ENCODE data around the gene COL5A1. TPM values are rescaled to one million over a fixed set of nuclear protein-coding genes. Genes with fewer than 3 reads are reported as not detected.

Gene COL5A1
- total RNA-seq, 1 experiment from 2014 or later: 10.6 TPM

GRCh38 chr9:134597041-134597913, 44.3 kb upstream of the COL5A1 start:
- Histone ChIP-seq H3K79me2 (ENCODE audit: low read length) (no peaks in the 10 kb centered on the region), H2AFZ (ENCODE audit: low read length) (no peak overlapping the region), H3K4me3 (ENCODE audit: low read length) (no peak overlapping the region), H3K4me1 (ENCODE audit: insufficient read depth, low read length) (peaks cover 10% of the 10 kb centered on the region), H3K9ac (ENCODE audit: low read length) (no peak overlapping the region), H3K36me3 (ENCODE audit: low read depth, low read length) (no peaks in the 10 kb centered on the region), H3K27me3 (ENCODE audit: low read length) (no peaks in the 10 kb centered on the region), H3K27ac (ENCODE audit: low read length) (no peak overlapping the region), H3K9me3 (ENCODE audit: low read length) (no peaks in the 10 kb centered on the region), H3F3A (ENCODE audit: low read length, unreplicated experiment) (no peaks in the 10 kb centered on the region), H3K9me2 (replicated peaks; ENCODE audit: low read length) (no peaks in the 10 kb centered on the region), H3K4me2 (ENCODE audit: low read length) (no peak overlapping the region), H4K20me1 (ENCODE audit: low read length) (no peaks in the 10 kb centered on the region)
- intact Hi-C loops (cut with micrococcal nuclease): no loop called here
- ChIA-PET POLR2A (ENCODE audit: unreplicated experiment) (no interaction called here), CTCF (no interaction called here)
- no TSS peak for BruUV-seq (replicated peaks)
- ATAC-seq (peak; percentile 35), DNase-seq (peak; percentile 31)
- TF ChIP-seq, protein P1, sequence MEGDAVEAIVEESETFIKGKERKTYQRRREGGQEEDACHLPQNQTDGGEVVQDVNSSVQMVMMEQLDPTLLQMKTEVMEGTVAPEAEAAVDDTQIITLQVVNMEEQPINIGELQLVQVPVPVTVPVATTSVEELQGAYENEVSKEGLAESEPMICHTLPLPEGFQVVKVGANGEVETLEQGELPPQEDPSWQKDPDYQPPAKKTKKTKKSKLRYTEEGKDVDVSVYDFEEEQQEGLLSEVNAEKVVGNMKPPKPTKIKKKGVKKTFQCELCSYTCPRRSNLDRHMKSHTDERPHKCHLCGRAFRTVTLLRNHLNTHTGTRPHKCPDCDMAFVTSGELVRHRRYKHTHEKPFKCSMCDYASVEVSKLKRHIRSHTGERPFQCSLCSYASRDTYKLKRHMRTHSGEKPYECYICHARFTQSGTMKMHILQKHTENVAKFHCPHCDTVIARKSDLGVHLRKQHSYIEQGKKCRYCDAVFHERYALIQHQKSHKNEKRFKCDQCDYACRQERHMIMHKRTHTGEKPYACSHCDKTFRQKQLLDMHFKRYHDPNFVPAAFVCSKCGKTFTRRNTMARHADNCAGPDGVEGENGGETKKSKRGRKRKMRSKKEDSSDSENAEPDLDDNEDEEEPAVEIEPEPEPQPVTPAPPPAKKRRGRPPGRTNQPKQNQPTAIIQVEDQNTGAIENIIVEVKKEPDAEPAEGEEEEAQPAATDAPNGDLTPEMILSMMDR (conservative IDR thresholded peaks at IDR 0.05; ENCODE audit: low read depth, low read length): no peak
- TF ChIP-seq EZH2 (IDR thresholded peaks at IDR 0.05; ENCODE audit: low read length, unreplicated experiment) (no peak), EZH2phosphoT487 (IDR thresholded peaks at IDR 0.05; ENCODE audit: borderline replicate concordance, low read length) (no peak)

DNA sequence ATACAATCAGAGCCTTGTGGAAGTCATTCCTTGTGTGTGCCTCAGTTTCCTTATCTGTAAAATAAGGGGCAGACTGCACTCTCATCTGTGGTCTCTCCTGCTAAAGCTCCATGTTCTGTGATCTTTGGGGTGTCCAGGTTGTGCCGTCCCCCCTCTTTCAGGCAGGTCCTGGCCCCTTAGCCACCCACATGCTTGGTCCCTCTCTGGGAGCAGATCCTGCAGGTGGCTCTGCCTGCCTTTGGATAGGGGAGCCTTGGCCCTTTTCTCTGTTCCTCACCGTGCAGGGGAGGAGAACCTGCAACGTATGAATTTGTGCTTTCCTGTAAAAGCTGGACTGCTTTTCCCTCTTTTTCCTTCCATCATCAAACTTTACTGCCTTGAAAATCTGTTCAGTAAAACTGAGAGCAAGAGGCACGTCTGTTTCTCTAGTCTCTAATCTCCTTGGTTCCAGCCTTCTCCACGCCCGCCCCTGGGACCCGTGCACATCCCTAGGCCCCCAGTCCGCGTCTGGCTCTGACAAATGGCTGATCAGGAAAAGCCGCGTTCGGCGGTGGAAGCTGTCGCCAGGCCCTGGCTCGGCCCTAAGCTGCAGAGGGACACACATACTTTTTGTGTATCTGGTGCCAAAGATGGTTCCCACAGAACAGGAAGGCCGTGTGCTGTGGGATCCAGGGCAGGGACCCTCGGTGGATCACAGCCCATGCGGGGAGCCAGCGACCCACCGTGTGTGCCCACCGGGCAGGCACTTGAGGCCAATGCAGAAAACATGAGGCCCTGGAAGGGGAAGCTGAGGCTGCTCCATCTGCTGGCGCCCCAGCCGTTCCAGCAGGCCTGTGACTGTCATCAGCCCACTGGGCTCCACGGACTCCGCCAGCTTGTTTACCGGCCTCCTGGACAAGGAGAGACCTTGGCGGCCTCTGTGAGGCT, 43.4 kb upstream of the COL5A1 start:
- no peak overlapping the region for H3K4me3 ChIP-seq (ENCODE audit: low read length)
- no peak overlapping the region for H3K4me2 ChIP-seq (ENCODE audit: low read length)
- intact Hi-C loops (cut with micrococcal nuclease): no loop called here
- H3K36me3 ChIP-seq (ENCODE audit: low read depth, low read length): no peaks in the 10 kb centered on the region
- H4K20me1 ChIP-seq (ENCODE audit: low read length): no peaks in the 10 kb centered on the region
- ChIA-PET POLR2A (ENCODE audit: unreplicated experiment) (no interaction called here), CTCF (no interaction called here)
- H2AFZ ChIP-seq (ENCODE audit: low read length): no peak overlapping the region
- BruUV-seq (replicated peaks): no TSS peak
- H3K79me2 ChIP-seq (ENCODE audit: low read length): no peaks in the 10 kb centered on the region
- DNase-seq: no peak
- H3K9ac ChIP-seq (ENCODE audit: low read length): no peak overlapping the region
- no peak for ATAC-seq
- H3K4me1 ChIP-seq (ENCODE audit: insufficient read depth, low read length): peaks cover 17% of the 10 kb centered on the region
- no peak overlapping the region for H3K27ac ChIP-seq (ENCODE audit: low read length)
- TF ChIP-seq EZH2phosphoT487 (IDR thresholded peaks at IDR 0.05; ENCODE audit: borderline replicate concordance, low read length) (no peak), EZH2 (IDR thresholded peaks at IDR 0.05; ENCODE audit: low read length, unreplicated experiment) (no peak)
- TF ChIP-seq, protein P1 (conservative IDR thresholded peaks at IDR 0.05; ENCODE audit: low read depth, low read length): no peak
- H3K9me3 ChIP-seq (ENCODE audit: low read length): no peaks in the 10 kb centered on the region
- H3K27me3 ChIP-seq (ENCODE audit: low read length): no peaks in the 10 kb centered on the region
- no peaks in the 10 kb centered on the region for H3K9me2 ChIP-seq (replicated peaks; ENCODE audit: low read length)
- no peaks in the 10 kb centered on the region for H3F3A ChIP-seq (ENCODE audit: low read length, unreplicated experiment)
